GM03348 (cell line): ENCODE measurements around the gene ARHGEF28.
A peak's percentile ranks its signal among the peaks of the same experiment; 100 is the strongest.

ENCODE experiments used
- DNase-seq: peaks from one replicate; pipeline ENCODE4 v3.0.0; 2012; ENCODE audit warnings: low spot score

Gene ARHGEF28

DNA sequence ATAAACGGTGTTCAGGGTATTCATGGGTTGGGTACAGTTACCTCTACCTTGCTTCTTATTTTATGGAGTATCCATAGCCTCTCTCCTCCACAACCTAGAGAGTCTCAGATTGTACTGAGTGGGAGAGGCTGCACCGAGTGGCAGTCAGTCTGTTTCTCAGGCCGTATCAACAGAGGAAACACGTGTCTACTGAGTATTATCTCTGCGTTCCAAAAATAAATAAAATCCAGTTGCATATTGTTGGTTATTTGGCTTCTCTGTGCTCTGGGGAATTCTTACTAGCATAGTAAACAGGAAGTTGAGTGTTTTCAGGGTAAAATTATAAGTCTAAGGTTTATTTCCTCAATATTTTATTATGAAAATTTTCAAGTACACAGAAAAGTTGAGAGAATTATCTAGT is 231.0 kb downstream of the ARHGEF28 start:
- DNase-seq, result peak; percentile 9

DNA sequence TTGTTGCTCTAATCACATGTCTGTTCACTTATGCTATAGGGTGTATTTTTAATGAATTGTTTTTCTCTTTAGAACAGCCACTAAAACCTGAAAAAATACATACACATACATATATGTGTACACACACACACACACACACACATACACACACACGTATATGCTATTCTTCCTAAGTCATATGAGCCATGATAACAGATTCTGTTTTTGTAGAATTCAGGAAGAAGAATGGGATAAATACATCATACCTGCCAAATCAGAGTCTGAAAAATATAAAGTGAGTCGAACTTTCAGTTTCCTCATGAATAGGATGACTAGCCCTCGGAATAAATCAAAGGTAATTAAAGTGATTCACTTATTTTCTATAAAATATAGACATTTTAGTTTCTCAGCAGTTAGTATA is 231.4 kb downstream of the ARHGEF28 start:
- DNase-seq, result no peak

GRCh38 chr5:73858054-73858453 is 232.1 kb downstream of the ARHGEF28 start:
- DNase-seq, result no peak

- no peak for DNase-seq
These were observed 232.8 kb downstream of the ARHGEF28 start for GRCh38 chr5:73858776-73859175.

DNA sequence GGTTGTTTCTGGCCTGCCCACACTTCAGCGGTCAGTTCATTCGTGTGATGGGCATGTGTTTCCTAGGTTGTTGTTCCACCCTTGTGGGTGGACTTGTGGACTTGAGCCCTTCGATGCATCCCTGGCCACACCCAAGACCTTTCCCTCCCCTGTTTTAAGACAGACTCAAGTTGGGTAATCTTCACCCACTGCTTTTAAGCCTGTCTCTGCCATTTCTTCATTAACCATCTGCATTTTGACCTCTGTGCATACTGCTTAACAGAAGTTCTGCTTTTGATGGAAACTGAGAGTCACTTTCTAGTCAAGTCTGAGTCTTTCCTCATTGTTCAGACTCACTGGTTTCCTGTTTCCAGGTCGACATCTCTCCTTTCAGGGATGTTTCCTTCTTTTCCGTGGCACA is 233.7 kb downstream of the ARHGEF28 start:
- no peak for DNase-seq

GRCh38 chr5:73861313-73861988 is 235.5 kb downstream of the ARHGEF28 start:
- peak; percentile 45 for DNase-seq

DNA sequence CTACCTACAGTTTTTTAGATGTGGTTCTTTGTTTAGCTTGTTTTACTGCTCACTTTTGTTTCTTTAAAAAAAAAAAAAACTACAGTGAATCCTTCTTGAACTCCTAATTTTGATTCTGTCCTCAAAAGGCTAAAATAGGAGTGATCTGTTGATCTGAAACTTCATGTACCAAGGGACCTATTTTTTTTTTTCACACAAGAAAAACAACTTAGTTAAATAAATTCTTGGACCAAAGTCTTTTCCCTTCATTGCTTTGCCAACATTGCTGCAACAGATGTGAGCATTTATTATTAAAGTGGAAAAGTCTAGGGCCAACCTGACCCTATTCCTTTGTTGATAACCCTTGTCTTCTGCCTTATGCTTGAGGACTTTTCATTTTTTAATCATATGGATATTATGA is 236.8 kb downstream of the ARHGEF28 start:
- no peak for DNase-seq

GRCh38 chr5:73863876-73864275 is 237.9 kb downstream of the ARHGEF28 start:
- no peak for DNase-seq

- DNase-seq, result no peak
These were observed 239.3 kb downstream of the ARHGEF28 start for GRCh38 chr5:73865315-73865714.

DNA sequence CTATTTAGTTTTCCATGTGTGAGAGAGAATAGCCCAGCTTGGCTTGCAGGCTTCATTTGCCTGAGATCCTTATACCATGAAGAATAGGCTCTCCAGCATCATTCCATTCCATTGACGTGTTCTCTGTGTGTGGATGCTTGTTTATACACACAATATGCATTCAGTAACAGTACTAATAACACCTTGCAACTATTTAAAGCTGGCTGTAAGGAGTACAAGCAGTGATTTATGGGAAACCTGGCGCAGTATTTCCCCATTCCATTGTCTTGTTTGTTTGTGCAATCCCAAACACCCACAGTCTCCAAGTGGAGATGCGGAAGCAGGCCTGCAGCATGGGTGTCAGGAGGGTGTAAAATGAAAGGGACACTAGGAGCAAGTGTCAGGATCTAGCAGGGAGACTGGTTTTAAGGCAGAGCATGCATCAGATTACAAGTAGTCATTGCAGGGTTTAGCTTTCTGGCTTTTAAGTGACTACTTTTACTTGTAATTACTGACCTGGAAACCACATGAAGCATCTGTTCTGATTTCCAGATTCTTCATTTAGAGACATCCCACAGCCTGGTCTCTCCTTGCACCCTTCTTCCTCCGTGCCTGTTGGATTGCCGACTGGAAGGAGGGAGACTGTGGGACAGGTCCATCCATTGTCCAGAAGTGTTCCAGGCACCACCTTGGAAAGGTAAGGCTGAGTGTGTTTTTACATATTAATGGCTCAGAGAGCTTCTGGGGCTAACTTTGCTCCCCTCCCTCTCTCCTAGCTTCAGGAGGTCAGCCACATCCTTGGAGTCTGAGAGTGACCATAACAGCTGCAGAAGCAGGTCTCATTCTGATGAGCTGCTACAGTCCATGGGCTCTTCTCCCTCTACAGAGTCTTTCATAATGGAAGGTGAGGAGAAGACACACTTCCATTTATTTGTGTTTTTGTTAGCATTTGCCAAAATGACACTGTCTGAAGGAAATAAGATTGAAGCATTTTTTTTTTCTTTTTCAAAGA is 241.6 kb downstream of the ARHGEF28 start:
- peak; percentile 44 for DNase-seq

DNA sequence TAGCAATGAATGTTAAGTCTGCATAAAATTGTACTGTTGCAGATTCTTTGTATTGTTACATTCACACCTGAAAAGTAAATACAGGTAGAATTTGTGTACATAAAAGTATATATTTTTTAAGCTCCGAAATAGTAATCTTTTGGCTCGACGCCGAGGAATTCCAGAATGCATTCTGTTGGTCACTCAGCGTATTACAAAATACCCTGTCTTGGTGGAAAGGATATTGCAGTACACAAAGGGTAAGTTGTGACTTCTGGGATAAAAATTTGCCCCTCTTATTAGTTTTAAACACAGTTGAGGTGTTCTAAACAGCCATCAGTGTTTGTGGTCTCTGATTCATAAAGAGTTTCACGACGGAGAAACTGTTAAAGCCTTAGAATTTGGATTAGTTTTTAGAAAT is 257.6 kb downstream of the ARHGEF28 start:
- no peak for DNase-seq

DNA sequence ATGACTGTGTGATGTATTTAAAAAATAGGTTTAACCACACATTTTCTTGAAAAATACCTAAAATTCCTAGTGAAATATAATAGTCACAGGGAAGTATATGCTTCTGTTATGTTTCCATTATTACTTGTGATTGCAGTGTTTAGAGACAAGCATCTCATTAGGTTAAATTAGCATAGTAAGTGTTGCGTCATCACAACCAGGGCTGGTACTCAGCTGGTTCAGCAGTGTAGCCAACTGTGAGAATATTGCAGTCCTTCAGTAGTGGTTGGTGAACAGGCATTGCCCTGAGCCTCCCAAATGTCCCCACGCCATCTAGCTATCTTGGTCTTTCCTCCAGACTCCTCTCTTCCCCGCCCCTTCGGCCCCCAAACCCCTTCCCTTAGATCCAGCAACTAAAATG is 261.7 kb downstream of the ARHGEF28 start:
- no peak for DNase-seq

- no peak for DNase-seq
These were observed 264.6 kb downstream of the ARHGEF28 start for GRCh38 chr5:73890569-73890968.

- no peak for DNase-seq
These were observed 266.2 kb downstream of the ARHGEF28 start for GRCh38 chr5:73892218-73892617.

DNA sequence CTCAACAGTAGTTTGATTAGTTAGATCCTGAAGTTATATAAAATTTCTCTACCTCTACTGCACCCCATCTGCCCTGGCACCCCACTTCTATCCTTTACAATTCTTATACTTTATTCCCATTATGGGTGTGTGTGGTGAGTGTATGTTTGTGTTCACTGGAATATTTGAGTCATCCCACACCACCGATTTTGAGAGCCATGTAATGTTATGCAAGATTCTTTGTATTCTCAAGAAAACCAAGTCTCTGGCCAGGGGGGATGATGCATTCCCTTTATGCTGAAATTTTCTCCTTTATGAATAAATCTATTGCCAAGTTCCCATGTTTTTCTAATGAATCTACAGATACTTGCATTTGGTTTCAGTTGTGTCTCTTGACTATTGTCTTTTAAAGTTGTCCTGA is 266.8 kb downstream of the ARHGEF28 start:
- DNase-seq, result peak; percentile 86

GRCh38 chr5:73893813-73894212 is 267.8 kb downstream of the ARHGEF28 start:
- DNase-seq, result no peak

DNA sequence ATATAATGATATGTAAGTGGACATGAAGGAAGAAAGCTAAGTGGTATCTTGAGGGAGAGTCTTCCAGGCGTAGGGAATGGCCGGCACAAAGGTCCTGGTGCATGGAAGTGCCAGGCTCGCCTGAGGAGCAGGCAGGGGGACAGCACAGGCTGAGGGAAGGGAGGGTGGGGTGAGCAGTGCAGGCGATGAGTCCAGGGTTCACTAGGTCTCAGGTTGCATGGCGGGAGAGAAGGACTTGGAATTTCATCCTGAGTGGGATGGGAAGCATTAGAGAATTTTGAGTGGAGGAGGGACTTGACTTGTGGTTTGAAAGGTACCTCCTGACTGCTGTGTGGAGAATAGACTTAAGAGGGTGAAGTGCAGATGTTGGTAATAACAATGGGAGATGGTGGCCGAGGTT is 268.9 kb downstream of the ARHGEF28 start:
- no peak for DNase-seq

DNA sequence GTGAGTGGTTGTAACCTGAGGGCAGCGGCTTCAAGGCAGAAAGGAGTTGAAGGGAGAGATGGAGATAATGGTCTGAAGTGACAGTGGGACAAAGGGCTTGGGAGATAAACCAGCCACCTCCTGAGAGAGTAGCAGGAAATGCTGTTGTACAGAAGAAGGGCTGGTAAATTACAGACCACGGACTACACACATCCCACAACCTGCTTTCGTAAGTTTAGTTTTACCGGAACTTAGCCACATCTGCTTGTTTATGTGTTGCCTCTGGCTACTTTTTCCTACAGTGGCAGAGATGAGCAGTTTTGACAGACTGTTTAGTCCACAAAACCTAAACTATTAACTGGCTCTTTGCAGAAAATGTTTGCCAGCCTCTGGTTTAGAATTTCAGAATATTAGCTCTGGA is 269.5 kb downstream of the ARHGEF28 start:
- no peak for DNase-seq

DNA sequence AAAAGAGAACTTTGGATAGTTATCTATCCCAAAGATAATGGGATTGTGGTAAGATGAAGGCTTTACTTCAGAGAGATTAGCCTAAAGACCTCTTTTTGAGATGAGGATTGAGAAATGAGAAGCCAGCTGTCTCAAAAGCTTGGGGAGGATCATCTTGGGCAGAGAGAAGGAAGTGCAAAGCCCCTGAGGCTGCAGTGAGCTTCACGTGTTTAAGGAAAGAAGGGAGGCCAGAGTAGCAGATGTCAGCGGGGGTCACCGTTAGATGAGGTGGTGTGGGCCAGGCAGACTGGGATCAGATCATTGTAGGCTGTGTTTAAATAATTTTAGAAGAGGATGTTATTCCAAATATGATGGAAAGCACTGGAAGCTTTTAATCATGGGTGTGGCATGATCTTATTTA is 270.1 kb downstream of the ARHGEF28 start:
- DNase-seq, result no peak

DNA sequence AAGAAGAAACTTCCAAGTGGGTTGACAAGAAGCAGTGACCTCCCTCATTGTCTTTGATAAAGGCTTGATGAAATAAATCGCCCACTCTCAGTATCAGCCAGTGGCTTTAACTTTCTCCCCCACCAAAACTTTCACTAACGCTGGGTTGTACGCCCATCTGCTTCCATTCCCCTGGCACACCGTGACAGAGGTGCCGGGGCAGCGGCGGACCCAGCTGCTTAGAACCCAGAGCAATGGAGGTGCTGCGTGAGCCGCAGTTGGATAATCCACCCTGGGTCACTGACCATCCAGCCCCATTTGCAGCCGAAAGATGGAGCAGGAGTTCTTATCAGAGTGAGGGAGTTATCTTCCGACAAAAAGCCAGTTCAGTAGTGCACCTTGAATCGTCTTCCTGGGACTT is 270.7 kb downstream of the ARHGEF28 start:
- DNase-seq, result no peak

- no peak for DNase-seq
These were observed 271.9 kb downstream of the ARHGEF28 start for GRCh38 chr5:73897893-73898292.

- no peak for DNase-seq
These were observed 273.1 kb downstream of the ARHGEF28 start for GRCh38 chr5:73899055-73899454.

DNA sequence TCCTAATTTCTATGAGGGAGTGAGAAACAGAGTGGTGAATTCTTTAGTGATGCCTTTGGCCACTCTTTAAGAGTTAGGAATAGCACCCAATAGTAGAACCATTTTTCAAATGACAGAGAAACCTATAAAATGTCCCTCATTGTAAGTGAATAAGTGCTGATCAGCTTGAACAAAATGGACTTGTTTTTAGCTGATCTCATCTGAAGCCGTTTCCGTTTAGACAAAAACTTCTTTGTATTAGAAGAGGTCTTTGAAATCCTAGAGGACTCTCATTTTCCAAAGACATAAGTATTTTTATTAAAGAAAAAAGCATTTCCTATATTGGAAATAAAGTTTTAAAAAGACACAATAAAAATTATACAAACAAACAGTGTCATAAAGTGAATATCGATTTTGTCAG is 273.9 kb downstream of the ARHGEF28 start:
- no peak for DNase-seq
